NCI-H128 (cell line): Measurements from ENCODE around the gene SLC12A5.

ENCODE experiments used
- DNase-seq: peaks from one replicate; lab custom pipeline; 2025; ENCODE audit not compliant: unreplicated experiment; lab: John Stamatoyannopoulos, UW

The SLC12A5 gene

DNA sequence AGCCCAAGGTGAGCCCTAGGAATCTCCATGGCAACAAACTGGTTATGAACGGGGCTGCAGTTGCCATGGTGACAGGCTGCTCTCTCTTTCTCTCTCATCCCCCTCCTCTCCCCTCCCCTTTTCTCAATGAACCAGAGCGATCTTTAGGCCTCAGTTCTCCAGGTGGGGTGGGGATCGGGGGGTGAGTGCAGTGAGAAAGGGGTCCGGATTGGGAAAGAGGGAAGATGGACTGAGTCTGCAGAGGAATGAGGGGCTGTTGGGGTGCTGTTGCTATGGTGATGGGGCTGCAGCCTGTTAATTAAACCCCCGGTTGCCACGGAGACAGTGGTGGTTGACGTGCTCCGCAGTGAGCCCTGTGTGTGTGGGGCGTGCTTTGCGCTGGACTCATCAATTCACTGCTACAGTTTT lies 3.6 kb upstream of the SLC12A5 start:
- DNase-seq: no peak

DNA sequence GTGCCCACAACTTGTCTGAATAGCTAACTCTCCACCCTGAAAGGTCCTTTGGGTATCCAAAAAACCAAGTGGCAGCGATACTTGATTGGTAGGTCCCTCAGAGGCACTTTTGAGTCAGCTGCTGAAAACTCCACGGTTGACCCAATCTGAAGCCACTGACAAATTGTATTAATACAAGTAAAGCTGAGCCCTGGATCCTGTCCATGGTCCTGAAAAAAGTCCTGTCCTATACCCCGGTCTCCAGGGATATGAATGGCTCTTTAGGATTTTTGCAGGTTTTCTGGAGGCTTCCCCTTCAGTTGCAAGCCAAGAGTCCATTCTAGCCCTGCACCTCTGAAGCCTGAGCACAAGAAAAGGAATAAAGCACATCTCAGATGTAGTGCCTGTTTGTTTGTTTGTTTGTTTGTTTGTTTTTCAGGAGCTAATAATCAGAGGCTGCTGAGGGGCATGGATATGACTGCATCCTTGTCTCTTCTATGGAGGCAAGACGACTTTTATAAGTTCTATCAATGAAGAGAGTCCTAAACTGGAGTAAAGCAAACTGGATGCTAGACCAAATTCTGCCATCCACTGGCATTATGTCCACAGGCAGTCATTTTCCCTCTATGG lies 1.7 kb upstream of the SLC12A5 start:
- no peak for DNase-seq

DNA sequence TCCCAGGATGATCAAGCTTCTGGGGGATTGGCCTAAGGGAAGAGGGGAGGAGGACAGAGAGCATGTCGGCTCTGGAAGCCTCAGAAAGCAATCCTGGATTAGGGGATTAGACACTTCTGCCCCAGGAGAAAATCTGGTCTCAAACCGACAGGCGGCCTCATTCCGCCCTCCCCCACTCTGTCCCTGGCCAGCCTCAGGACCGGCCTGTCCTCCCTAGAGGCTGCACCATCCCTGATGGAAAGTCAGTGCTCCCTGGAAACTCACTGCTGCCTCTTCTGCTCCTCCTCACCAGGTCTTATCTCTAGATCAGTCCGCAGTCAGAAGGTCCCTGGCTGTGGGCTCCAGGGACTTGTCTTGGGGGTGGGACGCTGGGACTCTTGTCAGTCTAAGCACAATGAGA lies 905 bp upstream of the SLC12A5 start:
- no peak for DNase-seq

DNA sequence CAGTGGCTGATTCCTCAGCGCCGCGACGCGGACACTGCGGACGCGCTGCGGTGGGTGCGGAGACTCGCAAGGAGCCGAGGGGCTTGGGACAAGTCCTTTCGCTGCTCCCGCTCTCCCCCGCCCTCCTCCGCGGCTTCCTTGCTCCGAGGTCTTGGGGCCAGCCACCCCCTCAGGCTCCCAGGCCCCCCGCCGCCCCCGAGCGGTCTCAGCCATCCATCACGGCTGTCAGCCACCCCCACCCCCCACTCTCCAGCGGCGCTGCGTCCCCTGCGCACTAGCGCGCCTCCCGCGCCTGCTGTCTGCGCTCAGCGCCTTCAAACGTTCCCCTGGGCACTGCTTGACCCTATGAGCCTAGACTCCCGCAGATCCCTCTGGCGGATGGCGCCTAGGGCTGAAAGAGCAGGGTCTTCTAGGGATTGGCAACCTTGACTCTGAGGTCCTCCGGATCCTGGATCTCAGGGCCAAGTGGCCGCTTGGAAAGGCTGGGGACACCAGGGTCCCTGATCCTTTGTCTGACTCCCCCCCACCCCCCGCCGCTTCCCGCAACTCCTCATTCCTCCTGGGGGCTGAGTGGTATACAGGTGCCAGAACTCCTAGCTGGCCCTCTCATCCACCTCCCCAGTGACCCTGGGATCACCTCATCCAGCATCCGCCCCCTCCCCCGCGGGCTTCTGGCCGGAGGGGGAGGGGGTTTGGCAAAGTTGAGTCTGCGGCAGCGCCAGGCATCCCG lies 1.4 kb downstream of the SLC12A5 start:
- DNase-seq: no peak

DNA sequence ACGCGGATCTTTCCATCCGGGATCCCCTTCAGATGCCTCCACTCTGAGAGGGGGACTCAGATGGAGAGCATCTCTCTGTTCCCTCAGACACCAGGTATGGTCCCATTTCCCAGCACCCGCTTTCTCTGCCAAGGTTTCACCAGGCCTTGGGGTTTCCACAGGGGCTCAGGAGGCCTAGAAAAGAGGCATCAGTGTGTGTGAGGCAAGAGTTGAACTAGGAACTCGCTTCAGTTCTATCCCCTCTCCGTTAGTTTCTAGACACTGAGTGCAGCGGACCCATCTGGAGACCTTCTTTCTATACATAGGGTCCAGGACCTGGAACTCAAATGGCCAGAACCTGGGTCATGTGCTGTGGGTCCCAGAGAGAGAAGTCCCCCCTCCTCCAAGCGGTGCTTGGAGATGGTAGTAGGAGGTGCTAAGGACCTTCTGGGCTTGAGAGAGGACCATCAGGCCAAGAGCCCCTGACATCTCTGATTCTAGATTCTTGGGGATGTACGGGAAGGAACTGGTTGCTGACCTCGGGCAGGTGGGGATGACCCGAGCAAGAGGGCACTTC lies 2.1 kb downstream of the SLC12A5 start:
- no peak for DNase-seq

DNA sequence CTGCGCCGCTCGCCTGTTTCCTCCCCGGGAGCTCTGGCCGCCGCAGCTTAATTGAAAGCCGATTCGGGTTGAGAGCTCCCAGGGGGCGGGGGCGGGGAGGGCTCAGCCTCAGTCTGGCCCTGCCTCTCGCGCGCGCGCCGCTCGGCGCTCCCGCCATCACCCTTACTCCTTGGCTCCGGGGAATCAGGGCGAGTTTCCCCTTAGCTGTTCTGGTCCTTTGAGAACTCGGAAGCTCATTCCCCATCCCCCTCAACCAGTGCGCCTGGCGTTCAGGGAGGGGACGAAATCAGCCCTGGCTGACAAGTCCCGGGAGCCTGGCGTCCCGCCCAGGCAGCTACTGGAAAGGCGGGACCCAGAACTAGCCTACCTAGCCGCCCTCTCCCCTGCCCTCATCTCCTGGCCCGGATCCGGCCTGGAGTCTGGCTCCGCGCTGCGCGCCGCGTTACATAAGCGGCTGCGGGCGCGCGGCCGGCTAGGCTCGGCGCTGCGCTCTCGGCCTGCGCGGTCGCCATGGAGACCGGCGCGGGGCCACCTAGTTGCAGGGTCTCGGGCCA lies 2.8 kb downstream of the SLC12A5 start:
- peak; percentile 37 for DNase-seq

DNA sequence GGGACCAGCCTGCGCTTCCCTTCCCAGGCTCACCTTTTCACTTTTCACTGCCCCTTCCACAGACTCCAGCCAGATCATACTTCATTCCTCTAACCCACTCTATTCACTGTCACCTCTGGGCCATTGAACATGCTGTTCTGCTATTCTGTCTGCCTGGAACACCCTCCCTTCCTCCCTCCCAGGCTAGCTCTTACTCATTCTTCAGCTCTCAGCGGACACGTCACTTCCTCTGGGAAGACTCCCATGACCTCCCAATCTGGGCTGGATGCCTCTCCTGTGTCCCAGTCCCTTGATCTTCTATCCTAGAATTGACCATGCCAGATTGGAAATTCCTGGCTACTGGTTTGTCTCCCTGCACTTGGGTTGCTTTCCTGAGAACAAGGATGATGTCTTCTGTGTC lies 5.0 kb downstream of the SLC12A5 start:
- DNase-seq: no peak

DNA sequence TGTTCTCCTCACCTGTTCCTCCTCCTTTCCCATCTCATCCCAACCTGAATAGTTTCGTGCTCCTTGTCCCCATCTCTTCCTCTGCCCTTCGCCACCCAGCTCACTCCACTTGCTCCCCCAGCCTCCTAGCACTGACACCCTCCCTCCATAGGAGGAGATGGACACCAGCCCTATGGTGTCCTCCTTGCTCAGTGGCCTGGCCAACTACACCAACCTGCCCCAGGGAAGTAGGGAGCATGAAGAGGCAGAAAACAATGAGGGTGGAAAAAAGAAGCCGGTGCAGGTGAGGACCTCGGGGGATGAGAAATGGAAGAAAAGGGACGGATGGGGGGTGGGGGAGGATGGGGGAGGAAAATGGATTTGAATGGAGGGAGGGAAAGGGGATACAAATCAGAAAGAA lies 6.2 kb downstream of the SLC12A5 start:
- DNase-seq: no peak

DNA sequence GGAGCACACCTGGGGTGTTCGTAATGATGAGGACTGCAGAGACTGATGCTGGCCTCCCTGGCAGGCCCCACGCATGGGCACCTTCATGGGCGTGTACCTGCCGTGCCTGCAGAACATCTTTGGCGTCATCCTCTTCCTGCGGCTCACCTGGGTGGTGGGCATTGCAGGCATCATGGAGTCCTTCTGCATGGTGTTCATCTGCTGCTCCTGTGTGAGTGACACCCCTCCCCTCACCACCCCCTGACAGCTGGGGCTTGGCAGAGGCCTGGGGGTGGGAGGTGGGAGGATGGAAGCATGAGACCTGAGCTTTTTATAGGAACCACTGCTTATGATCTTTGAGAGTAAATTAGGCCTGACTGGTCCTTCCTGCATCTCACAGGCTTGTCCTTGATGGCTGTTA lies 6.7 kb downstream of the SLC12A5 start:
- no peak for DNase-seq

DNA sequence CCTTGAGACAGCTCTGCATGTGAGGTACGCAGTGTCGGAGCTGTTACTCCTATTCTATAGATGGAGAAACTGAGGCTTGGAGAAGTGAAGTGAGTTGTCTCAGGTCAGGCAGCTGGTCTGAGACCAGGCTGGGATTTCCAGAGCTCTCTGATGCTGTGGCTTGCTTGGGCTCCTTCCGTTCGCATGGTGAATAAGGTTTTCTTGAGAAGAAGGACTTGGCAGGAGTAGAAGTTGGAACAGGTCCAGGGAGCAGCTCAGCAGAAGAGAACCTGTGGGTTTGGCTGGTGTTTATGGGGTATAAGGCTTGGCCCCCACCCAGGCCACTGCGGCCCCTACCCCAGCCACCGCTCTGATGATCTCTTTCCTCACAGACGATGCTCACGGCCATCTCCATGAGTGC lies 7.4 kb downstream of the SLC12A5 start:
- DNase-seq: no peak

DNA sequence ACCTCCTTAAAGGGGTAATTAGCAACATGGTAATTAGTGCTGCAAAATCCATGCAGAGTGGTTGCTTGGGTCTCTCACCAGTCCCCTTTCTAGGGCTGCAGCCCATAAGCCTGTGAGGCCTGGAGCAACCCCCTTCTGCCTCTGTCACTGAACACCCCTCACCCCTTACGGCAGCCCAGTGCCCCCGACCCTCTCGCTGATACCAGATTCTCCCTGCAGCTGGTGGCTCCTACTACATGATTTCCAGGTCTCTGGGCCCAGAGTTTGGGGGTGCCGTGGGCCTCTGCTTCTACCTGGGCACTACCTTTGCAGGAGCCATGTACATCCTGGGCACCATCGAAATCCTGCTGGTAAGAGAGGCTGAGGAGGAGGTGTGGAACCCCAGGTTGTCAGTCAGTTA lies 8.0 kb downstream of the SLC12A5 start:
- DNase-seq: no peak

DNA sequence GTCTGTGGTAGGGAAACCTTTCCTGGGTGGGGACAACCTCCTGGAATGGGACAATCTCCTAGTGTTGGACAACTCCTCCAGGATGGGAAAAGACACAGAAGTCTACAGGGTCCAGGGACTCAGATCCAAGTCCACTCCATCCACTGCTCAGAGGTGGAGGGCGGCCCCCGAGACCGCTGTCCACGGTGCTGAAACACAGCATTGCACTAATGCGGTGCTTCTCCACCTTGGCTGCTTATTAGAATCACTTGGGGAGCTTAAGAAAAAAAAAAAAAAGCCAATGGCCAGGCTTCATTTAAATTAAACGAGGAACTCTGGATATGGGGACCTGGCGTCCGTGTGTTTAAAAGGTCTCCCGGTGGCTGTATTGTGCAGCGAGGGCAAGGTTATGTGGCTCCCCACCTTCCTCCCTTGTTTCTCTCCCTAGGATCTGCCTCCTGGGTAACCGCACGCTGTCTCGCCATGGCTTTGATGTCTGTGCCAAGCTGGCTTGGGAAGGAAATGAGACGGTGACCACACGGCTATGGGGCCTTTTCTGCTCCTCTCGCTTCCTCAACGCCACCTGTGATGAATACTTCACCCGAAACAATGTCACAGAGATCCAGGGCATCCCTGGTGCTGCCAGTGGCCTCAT lies 12.0 kb downstream of the SLC12A5 start:
- DNase-seq: no peak

DNA sequence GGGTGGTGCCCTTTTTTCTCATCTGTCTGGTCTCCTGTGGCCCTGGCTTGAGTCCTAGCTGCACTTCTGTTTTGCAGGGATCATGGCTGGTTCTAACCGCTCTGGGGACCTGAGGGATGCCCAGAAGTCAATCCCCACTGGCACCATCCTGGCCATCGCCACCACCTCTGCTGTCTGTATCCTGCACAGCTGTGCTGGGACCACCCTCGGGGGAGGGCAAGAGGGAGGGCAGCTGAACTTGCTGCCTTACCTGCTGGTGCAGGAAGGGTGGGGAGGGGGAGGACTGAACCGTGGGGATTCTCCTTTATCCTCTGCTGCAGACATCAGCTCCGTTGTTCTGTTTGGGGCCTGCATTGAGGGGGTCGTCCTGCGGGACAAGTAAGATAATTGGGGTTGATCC lies 14.5 kb downstream of the SLC12A5 start:
- no peak for DNase-seq

DNA sequence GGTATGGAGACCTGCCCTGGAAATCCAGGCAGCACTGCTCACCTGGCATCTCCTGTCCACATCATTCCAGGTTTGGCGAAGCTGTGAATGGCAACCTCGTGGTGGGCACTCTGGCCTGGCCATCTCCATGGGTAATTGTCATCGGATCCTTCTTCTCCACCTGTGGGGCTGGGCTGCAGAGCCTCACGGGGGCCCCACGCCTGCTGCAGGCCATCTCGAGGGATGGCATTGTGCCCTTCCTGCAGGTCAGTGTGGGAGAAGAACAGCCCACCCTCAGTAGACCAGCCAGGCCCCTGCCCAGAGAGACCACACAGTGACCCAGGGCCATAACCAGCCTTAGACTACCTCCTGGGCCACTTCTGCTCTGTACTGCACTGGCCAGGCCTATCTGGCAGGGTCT lies 15.9 kb downstream of the SLC12A5 start:
- no peak for DNase-seq

DNA sequence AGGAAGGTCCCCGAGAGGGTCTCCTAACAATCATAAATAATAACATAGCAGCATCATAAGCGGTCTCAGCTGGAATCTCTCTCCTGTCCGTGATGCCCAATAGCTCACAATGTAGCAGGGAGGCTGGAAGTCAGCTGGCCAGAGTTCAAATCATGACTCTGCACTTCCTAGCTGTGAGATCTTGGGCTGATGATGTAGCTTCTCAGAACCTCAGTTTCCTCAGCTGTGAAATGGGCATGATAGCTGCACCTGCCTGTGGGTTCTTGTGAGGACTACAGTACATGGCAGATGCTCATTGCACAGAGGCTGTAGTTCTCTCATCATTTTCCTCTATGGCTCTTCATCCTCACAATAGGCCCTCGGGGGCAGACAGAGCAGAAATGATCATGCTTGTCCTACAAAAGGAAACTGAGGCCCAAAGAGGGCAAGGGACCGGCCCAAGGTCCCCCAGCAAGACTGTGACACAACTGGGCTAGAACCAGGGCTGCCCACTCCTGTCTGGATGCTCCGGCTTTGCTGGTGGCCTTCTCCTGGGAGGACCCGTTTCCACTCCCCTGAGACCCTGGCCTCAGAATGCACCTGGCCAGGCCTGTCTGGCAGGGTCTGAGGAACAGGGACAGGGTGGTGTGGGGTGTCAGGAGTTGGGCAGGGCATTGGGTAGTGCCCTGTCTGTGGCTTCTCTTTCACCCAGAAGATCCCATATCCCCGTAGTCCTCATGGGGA lies 17.7 kb downstream of the SLC12A5 start:
- DNase-seq: no peak

DNA sequence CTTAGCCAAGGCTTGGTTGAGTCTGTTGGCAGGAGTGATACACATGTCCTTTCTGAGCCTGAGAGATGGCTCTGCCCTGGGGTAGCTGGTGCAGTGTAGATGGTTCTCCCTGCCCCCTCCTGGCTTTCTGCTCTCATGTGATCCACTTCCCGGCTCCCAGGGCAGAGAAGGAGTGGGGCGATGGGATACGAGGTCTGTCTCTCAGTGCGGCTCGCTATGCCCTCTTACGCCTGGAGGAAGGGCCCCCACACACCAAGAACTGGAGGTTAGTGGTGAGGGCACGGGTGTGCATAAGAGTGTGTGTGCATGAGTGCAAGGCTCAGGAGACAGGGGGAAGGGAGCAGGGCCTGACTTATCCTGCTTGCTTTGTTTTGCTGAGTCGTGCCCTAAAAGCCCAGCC lies 18.8 kb downstream of the SLC12A5 start:
- no peak for DNase-seq

DNA sequence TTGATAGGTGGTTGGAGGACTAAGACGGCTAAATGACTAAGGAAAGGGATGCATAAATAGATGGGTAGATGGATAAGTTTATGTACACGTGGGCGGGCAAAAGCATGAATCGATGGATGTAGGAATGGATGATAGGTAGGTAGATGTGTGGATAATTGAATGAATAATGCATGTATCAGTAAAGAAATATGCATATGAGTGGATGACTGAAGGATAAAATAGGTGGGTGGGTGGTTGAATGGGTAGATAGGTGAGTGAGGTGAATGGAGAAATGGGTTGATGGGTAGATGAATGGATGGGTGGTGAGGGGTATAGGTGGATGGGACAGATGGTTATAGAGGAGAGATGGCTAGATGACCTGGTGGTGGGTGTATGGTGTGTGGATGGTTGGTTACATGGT lies 20.2 kb downstream of the SLC12A5 start:
- no peak for DNase-seq

DNA sequence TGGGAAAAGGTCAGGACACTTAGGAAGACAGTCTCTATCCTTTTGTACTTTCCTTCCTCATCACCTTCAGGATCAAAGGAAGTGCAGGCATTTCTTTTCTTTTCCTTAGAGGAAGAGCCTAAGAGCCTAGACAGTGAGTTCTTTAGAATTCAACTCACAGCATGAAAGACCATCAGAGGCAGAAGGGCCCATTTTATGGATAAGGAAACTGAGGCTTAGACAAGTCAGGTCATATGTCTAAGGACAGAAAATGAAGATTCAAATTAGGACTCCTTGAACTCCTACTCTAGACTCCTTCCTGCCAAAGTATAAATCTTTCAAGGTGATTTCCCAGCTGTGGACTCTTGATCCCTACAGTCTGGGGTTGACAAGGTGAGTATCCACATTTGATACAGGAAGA lies 20.8 kb downstream of the SLC12A5 start:
- DNase-seq: no peak

DNA sequence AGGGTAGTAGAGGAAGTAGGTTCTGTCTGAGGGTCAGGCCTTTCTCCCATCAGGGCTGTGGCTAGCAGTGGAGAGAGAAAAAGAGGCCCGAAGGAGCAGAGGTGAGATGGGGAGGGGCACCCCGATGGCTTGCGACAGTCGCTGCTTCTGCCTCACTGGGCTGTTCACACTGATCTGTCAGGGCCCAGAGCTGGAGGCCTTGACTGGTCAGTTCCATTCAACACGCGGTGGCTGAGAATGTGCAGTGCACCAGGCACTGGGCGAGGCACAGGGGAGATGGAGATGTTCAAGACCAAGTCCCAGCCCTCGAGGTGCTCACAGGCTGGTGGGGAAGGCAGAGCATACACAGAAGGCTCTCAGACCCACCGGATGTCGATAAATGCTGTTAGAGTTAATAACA lies 21.4 kb downstream of the SLC12A5 start:
- no peak for DNase-seq

DNA sequence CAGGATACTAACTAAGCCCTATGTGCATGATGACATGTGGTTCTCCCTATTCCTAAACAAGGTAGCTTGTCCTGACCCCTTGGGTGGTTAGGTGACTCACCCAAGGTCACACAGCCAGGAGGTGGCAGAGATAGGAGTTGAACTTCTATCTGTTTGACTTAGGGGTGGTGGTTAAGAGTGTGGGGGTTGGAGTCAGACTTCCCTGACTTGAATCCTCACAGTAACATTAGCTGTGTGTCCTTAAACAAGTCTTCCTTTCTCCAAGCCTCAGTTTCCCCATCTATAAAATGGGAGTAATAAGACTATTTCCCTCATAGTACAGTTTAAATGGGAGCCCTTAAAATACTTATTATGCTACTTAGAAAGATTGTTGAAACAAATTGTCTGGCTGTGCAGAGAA lies 21.9 kb downstream of the SLC12A5 start:
- DNase-seq: no peak

DNA sequence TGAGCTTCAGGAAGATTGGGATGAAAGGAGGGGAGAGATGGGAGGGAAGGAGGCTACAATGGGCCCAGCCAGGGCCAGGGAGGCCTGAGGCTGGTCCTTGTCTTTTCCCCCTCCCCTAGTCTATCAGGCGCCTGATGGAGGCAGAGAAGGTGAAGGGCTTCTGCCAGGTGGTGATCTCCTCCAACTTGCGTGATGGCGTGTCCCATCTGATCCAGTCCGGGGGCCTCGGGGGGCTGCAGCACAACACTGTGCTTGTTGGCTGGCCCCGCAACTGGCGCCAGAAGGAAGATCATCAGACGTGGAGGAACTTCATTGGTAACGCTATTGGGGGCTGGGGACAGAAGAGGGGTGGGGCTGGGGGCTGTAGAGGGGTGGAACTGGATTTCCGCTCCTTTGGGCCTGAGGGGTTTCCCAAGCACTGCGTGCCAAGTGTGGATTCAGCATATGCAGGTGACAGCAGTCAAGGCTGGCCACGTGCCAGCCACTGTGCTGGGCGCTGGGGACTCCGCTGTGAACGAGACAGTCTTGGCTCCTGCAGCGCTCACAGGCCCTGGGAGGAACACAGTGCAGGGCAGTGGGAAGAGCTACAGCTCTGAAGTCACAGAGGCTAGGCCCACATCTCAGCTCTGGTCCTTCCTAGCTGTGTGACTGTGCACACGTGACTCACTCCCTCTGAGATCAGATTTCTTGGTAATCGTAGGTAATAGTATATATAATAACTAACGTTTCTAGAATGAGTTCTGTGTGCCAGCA lies 22.7 kb downstream of the SLC12A5 start:
- DNase-seq: no peak
